ENCODE data around the gene INO80.

GRCh38 chr15:41079717-41080116, 36.4 kb downstream of the INO80 start:
- TF ChIP-seq, protein P1, sequence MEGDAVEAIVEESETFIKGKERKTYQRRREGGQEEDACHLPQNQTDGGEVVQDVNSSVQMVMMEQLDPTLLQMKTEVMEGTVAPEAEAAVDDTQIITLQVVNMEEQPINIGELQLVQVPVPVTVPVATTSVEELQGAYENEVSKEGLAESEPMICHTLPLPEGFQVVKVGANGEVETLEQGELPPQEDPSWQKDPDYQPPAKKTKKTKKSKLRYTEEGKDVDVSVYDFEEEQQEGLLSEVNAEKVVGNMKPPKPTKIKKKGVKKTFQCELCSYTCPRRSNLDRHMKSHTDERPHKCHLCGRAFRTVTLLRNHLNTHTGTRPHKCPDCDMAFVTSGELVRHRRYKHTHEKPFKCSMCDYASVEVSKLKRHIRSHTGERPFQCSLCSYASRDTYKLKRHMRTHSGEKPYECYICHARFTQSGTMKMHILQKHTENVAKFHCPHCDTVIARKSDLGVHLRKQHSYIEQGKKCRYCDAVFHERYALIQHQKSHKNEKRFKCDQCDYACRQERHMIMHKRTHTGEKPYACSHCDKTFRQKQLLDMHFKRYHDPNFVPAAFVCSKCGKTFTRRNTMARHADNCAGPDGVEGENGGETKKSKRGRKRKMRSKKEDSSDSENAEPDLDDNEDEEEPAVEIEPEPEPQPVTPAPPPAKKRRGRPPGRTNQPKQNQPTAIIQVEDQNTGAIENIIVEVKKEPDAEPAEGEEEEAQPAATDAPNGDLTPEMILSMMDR (IDR thresholded peaks at IDR 0.05 in 4 of 5, conservative IDR thresholded peaks at IDR 0.05 in 1 of 5) = no peak
- TF ChIP-seq POLR2A (IDR thresholded peaks at IDR 0.05) = no peak
